RPMI7951 (cell line): ENCODE measurements around the gene ZNF197. TPM values are rescaled to one million over a fixed set of nuclear protein-coding genes. Genes with fewer than 3 reads are reported as not detected.
"Not testable (repeated sequence)": the region's sequence is repeated elsewhere in the genome, so short reads cannot be mapped to it uniquely, and the experiment has no call there.

ENCODE experiments used
- DNase-seq: peaks from one replicate; pipeline ENCODE4 v3.0.0-alpha.2; 2012; ENCODE audit warnings: low read depth
- total RNA-seq: library from RNA; depleted of rRNA; stranded (reverse); fragments of >200 nt; shearing (Covaris generic); gene quantifications from 2 replicates; pipeline ENCODE4 v1.2.3, GENCODE V29; 2014; rRNA removed

ZNF197 gene
- total RNA-seq: 11.4 and 13.7 TPM in 2 replicates

DNA sequence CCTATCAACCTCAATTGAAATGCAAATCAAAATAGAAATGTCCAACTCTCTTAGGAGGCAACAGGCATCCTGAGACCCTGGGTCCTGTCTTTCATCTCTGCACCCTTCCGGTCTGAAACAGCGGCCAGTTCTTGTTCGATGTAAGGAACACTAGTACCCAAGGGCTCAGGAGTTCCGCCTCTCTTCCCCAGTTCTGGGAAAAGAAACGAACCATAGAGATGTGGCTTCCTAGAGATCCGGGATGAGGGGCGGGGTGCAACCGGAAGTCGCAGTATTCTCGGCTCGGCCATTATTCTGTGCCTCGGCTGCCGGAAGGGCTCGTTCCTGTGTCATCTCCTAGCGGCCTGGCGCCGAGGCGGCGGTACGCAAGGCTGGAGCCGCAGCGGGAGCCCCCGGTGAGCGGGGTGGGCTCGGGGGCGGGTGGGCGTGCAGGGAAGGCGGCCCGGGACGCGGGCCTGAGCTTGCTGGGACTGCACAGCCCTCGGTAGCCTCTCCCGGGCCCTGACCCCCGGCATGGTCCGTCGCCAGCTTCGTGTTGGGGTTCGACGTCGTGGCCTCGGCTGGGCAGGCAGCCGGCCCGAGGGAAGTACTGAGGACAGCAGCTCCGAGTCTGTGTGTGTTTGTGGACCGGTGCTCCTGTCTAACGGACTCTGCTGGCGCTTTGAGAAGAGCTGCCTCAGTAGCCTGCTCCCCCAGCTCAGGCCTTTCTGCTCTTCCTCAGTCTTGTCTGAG lies at the start of gene ZNF197:
Gene ZNF197 (plus strand): TSS at position 288 of the 732 bp plus-strand sequence. CDS start 4,119 bp downstream, outside the sequence.
- DNase-seq: peak; percentile 95

DNA sequence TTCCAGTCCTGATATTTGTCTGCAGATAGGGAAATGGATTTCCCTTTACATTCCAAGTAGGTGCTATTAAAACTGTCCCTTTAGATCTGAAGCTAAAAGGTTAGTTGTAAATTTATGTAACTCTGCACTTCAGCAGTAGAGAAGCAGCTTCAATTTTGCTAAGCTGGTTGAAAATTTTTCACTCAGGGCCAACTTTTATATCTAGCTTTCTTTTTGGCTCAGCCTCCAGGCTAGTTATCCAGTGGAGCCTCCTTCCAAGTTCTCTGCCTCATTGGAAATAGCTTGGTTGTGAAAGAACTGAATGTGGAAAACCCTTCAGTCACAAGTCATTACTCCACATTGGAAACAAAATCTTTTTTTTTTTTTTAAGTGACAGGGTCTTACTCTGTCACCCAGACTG lies 48.2 kb upstream of the ZNF197 start:
- no peak for DNase-seq

- not testable (repeated sequence) for DNase-seq
Measured at GRCh38 chr3:44577354-44577952, 47.4 kb upstream of the ZNF197 start.

DNA sequence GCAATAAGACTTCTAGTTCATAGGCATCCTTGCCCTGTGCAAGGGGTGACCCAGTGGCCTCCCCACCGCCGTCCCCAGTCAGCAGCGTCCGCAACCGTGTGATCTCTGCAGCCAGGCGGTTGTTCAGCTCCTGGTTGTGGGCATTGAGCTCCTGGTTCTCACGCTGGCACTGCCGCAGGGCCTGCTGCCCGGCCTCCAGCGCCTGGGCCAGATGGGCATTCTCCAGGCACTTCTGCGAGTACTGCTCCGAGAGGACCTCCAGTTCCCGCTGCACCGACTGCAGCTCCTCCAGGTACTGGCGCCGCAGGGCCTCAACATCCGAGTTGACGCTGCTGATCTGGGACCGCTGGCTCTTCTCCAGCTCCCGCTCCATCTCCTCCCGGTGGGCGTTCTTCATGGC lies 46.5 kb upstream of the ZNF197 start:
- not testable (repeated sequence) for DNase-seq

GRCh38 chr3:44578924-44579515 lies 45.8 kb upstream of the ZNF197 start:
- DNase-seq: not testable (repeated sequence)

GRCh38 chr3:44579749-44580148 lies 45.1 kb upstream of the ZNF197 start:
- not testable (repeated sequence) for DNase-seq

GRCh38 chr3:44580971-44581370 lies 43.9 kb upstream of the ZNF197 start:
- DNase-seq: not testable (repeated sequence)

DNA sequence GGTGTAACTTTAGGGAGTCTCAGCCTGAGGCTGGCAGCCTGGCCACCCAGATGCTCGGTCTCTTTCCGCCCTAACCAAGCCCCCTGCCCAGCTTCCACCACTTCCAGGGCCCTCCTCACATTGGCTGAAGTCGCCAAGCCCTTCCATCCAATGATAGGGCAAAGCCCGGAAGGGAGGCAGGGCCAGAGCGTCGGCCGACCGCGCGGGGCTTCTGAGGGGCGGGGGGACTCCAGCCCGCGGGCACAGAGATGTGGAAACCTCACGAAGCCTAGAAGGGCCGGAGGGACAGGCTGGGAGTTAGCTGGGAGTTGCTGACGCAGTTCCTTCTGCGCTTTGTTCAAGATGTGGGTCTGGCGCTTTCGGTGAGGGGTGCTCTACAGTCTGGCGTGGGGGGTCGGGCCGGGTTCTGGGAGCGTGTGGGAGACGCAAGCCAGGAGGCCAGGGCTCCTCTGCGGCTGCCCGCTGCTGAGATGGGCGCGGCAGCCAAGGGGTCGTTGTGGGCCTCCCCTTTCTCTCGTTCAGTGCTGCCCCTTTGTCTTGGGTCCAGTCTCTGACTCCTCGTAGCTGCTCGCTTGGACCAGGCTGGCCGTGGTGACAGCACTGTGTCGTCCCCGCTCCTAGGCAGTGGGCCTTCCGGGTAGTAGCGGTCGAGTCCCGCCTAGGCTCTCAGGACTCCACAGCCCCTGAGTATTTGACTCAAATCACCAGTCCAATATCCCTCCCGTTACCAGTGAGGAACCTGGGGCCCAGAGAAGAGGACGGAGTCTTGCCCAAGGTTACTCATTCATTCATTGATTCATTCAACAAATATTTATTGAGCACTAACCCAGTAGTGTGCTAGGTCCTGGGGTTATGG lies 40.0 kb upstream of the ZNF197 start, which contains the start of gene ZNF660:
Gene ZNF660 (plus strand): TSS at position 319 of the 856 bp plus-strand sequence. CDS start 9,230 bp downstream, outside the sequence.
- DNase-seq: peak; percentile 71

GRCh38 chr3:44596621-44597020 lies 28.2 kb upstream of the ZNF197 start:
- no peak for DNase-seq

GRCh38 chr3:44601749-44602148 lies 23.1 kb upstream of the ZNF197 start:
- no peak for DNase-seq

DNA sequence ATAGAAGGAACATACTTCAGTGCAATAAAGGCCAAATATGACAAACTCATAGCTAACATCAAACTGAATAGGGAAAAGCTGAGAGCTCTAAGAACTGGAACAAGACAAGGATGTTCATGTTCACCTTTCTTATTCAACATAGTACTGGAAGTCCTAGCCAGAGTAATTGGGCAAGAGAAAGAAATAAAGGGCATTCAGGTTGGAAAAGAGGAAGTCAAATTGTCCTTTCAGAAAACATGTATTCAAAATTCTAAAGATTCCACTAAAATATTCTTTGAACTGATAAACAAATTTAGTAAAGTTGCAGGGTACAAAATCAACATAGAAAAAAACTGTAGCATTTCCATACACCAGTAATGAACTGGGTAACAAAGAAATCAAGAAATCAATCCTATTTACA lies 12.2 kb upstream of the ZNF197 start:
- no peak for DNase-seq

DNA sequence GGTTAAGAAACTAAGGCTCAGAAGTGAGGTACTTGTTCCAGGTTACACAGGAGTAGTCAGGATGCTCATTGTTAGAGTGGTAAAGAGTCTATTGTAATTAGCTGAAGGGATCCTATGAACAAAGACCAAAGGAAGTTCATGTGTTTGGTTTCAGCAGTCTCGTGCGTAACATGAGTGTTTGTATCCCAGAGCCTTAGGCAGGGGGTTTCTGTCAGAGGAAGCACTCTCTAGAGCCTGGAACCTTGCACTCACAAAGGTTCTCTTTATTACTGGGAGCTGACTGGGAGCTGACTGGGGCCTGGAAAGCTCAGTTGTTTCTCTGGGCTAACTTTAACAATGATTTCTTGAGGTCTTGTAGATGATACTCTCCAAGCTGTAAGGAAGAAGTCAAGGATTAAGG lies 3.9 kb downstream of the ZNF197 start:
- DNase-seq: no peak

- DNase-seq: no peak
Measured at GRCh38 chr3:44632193-44632592, 7.4 kb downstream of the ZNF197 start.

DNA sequence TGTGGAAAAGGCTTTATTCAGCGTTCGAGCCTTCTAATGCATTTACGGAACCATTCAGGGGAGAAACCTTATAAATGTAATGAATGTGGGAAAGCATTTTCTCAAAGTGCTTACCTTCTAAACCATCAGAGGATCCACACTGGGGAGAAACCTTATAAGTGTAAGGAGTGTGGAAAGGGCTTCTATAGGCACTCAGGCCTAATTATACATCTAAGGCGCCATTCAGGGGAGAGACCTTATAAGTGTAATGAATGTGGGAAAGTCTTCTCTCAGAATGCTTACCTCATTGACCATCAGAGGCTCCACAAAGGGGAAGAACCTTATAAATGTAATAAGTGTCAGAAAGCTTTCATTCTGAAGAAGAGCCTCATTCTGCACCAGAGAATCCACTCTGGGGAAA lies 17.5 kb downstream of the ZNF197 start:
- DNase-seq: no peak

DNA sequence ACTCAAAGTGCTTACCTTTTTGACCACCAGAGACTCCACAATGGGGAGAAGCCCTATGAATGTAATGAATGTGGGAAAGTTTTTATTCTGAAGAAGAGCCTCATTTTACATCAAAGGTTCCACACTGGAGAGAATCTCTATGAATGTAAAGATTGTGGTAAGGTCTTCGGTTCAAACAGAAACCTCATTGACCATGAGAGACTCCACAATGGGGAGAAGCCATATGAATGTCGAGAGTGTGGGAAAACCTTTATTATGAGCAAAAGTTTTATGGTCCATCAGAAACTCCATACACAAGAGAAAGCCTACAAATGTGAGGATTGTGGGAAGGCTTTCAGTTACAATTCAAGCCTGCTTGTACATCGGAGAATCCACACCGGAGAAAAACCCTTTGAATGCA lies 18.2 kb downstream of the ZNF197 start:
- no peak for DNase-seq

DNA sequence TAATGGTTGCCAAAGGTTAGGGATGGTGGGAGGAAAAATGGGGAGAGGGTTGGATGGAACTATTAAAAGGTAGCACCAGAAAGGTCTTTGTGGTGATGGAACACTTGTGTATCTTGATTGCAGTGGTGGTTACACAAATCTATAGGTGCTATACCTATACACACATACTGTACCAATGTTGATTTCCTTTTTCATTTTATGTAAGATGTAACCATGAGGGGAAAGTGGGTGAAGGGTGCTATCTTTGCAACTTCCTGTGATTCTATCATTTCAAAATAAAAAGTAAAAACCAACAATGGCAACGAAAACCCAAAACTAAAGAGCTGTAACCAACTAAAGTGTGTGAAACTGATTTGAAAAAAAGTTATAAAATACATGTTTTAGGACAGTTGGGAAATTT lies 22.9 kb downstream of the ZNF197 start:
- no peak for DNase-seq

- DNase-seq: no peak
Measured at GRCh38 chr3:44648564-44649229, 23.9 kb downstream of the ZNF197 start, which contains the start of gene ZNF35. Gene ZNF35 (plus strand): TSS chr3:44648732. CDS start chr3:44651068, 2,336 bp downstream.

GRCh38 chr3:44649709-44650108 lies 24.9 kb downstream of the ZNF197 start:
- DNase-seq: no peak

- DNase-seq: no peak
Measured at GRCh38 chr3:44654039-44654438, 29.2 kb downstream of the ZNF197 start.

GRCh38 chr3:44659015-44659414 lies 34.2 kb downstream of the ZNF197 start:
- no peak for DNase-seq

DNA sequence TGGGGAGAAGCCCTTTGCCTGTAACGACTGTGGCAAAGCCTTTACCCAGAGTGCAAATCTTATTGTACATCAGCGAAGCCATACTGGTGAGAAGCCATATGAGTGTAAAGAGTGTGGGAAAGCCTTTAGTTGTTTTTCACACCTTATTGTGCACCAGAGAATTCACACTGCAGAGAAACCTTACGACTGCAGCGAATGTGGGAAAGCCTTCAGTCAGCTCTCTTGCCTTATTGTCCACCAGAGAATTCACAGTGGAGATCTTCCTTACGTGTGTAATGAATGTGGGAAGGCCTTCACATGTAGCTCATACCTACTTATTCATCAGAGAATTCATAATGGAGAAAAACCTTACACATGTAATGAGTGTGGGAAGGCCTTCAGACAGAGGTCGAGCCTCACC lies 34.6 kb downstream of the ZNF197 start:
- DNase-seq: no peak
